PC-9 (cell line): ENCODE results near the gene MSI2.

ENCODE experiments used
- EZH2 ChIP-seq: fragments of 200-600 bp; sonication (generic); IDR thresholded peaks from 2 replicates; pipeline ENCODE4 v1.8.0; 2017; ENCODE audit warnings: antibody characterized with exemption, low read depth
- TF ChIP-seq, protein P1 (sequence below): fragments of 200-600 bp; sonication (generic); conservative IDR thresholded peaks from 2 replicates; pipeline ENCODE4 v1.6.1; 2017; ENCODE audit warnings: mixed run types, antibody characterized with exemption, mild to moderate bottlenecking, moderate library complexity

DNA sequence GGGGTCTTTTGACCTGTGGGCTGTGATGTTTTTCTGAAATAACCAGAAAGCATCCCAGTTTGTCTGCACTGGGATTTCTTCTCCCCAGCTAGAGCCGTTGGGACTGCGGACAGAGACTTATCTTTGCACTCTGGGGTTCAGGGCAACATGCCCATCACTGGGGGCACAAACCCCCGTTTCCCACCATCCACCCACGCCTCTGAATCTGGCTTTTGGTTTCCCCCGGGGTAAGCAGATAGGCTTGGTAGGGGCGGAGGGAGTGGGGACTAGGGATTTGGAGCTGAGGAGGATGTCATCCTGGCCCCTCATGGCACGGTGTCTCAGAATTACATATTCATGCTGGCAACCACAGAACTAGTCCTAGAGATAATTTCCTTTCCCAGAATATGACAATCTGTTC is 420.2 kb downstream of the MSI2 start:
- TF ChIP-seq, protein P1, sequence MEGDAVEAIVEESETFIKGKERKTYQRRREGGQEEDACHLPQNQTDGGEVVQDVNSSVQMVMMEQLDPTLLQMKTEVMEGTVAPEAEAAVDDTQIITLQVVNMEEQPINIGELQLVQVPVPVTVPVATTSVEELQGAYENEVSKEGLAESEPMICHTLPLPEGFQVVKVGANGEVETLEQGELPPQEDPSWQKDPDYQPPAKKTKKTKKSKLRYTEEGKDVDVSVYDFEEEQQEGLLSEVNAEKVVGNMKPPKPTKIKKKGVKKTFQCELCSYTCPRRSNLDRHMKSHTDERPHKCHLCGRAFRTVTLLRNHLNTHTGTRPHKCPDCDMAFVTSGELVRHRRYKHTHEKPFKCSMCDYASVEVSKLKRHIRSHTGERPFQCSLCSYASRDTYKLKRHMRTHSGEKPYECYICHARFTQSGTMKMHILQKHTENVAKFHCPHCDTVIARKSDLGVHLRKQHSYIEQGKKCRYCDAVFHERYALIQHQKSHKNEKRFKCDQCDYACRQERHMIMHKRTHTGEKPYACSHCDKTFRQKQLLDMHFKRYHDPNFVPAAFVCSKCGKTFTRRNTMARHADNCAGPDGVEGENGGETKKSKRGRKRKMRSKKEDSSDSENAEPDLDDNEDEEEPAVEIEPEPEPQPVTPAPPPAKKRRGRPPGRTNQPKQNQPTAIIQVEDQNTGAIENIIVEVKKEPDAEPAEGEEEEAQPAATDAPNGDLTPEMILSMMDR: no peak
- TF ChIP-seq EZH2: no peak
